CD4-positive, alpha-beta T cell treated with Interleukin-1 beta for 1 hour (primary cell): Measurements from ENCODE around the gene AKAP7.
"Not testable (repeated sequence)": the region's sequence is repeated elsewhere in the genome, so short reads cannot be mapped to it uniquely, and the experiment has no call there.

ENCODE experiments used
- DNase-seq, 2 donors: peaks; one replicate each; pipeline ENCODE4 v3.0.0-alpha.2; 2020 to 2022

The AKAP7 gene

DNA sequence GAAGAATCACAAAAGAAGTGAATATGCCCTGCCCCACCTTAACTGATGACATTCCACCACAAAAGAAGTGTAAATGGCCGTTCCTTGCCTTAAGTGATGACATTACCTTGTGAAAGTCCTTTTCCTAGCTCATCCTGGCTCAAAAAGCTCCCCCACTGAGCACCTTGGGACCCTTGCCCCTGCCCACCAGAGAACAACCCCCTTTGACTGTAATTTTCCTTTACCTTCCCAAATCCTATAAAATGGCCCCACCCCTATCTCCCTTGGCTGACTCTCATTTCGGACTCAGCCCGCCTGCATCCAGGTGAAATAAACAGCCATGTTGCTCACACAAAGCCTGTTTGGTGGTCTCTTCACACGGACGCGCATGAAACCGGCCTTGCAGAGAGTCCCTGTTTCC lies 165.6 kb downstream of the AKAP7 start:
- not testable (repeated sequence) for DNase-seq

DNA sequence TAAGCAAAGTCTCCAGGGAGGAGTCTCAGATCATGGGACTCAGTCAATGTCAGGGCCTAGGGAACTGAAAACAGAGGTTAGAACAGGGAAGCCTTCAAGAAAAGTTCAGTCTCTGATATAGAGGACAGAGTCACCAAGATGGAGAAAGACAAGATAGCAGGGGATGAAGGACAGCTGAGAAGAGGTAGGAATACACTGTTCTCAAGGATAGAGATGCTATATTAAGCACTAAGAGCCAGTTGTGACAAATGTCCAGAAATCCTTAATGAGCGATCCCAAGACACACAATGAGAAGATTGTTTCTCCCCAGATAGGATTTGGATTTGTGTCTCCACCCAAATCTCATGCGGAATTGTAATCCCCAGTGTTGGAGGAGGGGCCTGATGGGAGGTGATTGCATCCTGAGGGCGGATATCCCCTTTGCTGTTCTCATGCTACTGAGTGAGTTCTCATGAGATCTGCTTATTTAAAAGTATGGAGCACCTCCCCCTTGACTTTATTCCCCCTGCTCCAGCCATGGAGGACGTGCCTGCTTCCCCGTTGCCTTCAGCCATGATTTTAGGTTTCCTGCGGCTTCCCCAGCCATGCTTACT lies 168.2 kb downstream of the AKAP7 start:
- DNase-seq, result no peak

DNA sequence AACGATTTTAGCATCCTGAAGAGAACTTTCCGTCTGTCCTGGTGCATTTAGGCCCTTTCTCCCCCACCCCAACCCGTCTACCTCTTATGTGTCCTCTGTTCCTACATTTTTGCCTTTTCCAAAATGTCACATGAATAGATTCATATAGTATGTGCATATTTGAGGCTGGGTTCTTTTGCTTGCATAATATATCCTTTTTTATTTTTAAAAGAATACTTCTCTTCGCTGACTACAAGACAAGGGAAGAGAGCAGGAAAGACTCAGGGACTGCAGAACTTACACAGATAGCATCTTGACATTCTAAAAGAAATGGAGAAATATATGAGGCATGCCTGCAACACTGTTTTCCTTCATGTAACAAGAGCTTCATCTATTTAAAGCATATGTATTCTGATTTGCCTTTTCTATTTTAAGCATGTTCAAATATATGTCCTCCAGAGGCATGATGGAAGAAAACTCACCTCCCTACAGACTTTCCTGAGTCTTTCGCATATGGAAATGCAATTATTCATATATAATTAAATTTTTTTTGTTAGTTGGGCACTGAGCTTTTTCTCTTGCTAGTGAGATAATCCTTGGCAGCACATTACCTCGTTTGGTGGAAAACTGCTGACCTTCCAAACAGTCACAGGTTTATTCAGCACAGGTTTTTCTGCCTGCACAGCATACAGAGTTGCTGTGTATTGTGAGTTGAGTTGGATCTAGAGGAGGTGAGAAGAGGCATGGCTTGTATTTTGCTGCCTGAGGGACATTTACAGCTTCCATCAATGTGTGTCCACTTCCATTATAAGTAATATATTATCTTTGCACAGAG lies 170.0 kb downstream of the AKAP7 start:
- DNase-seq, result no peak

DNA sequence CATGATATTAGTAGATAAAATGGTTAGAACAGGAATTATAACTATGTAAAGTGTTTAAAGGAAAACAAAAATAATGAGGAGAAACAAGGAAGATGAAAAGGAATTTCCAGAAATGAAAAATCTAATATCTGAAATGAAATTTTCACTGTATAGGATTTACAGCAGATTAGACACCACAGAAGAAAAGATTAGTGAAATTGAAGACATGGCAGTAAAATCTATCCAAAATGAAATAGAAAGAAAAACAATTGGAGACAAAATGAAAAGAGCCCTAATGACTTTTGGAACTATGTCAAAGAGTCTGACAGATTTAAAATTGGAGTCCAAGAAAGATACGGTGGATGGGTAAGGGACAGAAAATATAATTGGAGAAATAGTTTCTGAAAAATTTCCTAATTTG lies 174.2 kb downstream of the AKAP7 start:
- no peak for DNase-seq

DNA sequence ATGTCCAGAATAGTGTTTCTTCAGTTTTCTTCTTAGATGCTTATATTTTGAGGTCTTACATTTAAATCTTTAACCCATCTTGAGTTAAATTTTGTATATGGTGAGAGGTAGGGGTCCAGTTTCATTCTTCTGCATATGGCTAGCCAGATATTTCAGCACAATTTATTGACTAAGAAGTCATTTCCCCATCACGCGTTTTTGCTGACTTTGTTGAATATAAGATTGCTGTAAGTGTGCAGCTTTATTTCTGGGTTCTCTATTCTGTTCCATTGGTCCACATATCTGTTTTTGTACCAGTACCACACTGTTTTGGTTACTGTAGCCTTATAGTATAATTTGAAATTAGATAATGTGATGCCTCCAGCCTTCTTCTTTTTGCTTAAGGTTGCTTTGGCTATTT lies 179.6 kb downstream of the AKAP7 start:
- DNase-seq, result no peak

DNA sequence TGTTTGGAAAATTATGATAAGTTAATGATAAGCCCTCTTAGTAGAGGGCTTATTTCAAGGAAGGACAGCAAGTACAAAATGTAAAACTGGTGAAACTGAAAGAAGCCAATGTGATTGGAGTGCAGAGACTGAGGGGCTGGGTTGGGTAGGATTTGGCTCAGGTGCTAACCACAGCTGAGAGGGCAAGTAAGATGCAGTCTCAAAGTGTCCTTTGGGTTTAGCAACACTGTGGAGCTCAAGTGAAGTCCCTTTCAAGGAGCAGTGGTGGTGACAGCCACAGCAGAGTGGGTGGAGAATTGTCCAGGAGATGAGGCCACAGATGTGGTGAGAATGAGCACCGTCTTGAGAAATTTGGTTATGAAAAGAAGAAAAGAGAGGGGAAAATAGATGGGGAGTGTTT lies 181.4 kb downstream of the AKAP7 start:
- no peak for DNase-seq

DNA sequence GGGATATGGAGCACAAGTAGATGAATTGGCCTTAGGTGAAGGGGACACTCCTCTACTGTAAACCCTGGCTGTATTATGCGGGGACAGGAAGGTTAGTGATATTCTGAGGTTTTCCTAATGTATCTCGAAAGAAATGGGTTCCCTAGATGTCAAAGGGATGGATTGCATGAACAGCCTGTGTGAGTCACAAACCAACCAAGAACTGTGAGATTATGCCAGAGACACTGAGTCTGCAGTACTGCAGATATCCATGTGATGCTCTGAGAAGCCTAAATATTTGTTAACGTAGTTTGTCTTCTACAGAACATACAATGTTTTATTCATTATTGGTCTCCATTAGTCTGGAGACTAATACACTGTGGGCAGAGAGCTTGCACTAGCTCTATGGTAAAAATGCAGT lies 182.2 kb downstream of the AKAP7 start:
- DNase-seq, result no peak

DNA sequence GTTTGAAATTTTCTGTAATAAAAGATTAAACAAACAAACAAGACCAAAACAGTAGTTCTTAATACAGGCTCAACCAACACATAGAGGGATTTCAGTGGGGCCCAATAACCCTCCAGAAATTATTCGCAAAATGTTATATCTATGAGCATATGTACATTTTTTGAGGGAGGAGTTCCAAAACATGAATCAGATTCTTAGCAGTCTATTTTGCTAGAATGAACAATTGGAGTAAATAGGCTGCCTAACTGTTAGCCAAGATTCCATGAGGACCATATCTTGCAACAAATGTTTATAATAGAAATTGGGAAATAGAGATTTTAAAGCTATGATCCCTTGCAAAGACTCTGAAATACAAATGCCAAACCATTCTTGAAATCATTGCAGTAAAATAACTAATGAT lies 186.3 kb downstream of the AKAP7 start:
- DNase-seq, result no peak

DNA sequence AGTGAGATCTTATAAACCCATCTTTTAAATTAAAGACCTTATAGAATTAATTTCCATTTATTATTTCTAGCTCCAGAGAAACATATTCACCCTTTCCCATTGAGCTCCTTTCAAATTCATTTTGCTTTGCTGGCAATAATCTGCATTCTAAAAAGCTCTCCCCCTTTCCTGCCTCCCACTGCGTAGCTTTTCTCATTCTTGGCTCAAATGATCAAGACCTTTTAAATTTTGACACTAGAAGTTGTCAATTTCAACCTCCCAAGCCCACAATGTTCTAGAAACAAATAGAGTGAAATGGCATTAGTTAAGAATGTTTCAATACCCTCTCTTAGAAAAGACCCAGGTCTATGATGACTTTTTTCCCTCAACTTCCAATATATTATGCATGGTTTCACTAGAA lies 186.9 kb downstream of the AKAP7 start:
- DNase-seq, result no peak

DNA sequence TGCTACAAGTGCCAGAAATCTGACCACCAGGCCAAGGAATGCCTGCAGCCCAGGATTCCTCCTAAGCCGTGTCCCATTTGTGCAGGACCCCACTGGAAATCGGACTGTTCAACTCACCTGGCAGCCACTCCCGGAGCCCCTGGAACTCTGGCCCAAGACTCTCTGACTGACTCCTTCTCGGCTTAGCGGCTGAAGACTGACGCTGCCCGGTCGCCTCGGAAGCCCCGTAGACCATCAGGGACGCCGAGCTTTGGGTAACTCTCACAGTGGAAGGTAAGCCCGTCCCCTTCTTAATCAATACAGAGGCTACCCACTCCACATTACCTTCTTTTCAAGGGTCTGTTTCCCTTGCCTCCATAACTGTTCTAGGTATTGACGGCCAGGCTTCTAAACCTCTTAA lies 190.4 kb downstream of the AKAP7 start:
- DNase-seq, result not testable (repeated sequence)

DNA sequence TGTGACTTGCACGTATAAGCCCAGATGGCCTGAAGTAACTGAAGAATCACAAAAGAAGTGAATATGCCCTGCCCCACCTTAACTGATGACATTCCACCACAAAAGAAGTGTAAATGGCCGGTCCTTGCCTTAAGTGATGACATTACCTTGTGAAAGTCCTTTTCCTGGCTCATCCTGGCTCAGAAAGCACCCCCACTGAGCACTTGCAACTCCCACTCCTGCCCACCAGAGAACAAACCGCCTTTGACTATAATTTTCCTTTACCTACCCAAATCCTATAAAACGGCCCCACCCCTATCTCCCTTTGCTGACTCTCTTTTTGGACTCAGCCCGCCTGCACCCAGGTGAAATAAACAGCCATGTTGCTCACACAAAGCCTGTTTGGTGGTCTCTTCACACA lies 193.5 kb downstream of the AKAP7 start:
- not testable (repeated sequence) for DNase-seq

DNA sequence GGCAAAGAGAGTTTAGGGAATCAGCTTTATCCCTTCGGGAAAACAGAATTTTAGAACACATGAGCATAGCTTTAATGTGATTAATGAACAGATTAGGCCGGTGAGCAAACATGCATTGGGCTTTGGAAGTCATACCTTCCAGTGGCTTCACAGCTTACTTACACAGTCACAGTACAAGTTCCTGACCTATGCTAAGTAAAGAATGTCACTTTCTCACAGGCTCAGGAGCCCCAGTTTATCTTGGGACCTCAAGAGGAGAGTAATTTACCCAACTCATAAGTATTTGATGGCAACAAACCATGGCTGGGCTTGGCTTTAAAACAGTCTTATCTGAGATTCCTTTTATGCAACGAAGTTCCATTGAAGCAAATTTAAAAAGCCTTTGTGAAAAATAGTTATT lies 195.9 kb downstream of the AKAP7 start:
- DNase-seq, result no peak

DNA sequence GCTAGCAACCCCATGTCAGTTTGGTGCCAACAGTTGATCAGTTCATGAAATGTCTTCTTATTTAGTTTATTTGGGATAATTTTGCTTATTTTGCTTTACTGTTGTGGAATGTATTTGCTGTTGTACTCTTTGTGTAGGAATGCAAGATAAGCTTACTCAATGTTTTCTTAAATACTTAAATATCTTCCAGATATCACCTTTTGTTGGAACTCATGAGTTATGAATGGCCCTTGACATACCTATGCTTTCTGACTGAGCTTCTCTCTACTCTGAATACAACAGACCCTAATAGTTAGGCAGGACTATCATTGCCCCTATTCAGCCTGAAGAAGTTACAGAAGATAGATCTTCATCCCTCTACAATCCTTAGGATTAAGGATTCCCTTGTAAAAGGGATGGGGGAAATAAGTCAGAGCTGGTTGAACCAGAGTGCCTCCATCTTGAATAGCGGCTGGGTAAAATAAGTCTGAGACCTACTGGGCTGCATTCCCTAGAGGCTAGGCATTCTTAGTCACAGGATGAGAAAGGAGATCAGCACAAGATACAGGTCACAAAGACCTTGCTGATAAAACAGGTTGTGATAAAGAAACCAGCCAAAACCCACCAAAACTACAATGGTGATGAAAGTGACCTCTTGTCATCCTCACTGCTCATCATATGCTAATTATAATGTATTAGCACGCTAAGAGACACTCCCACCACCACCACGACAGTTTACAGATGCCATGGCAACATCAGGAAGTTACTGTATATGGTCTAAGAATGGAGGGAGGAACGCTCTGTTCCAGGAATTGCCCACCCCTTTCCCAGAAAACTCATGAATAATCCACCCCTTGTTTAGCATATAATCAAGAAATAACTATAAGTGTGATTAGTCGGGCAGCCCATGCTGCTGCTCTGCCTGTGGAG lies 196.9 kb downstream of the AKAP7 start:
- DNase-seq, result no peak
